ENCODE measurements around the gene NHP2. TPM values are rescaled to one million over a fixed set of nuclear protein-coding genes. Genes with fewer than 3 reads are reported as not detected.

The NHP2 gene
- total and polyA plus RNA-seq, 11 donors, result 60.9 to 320 (median 79.5) TPM

DNA sequence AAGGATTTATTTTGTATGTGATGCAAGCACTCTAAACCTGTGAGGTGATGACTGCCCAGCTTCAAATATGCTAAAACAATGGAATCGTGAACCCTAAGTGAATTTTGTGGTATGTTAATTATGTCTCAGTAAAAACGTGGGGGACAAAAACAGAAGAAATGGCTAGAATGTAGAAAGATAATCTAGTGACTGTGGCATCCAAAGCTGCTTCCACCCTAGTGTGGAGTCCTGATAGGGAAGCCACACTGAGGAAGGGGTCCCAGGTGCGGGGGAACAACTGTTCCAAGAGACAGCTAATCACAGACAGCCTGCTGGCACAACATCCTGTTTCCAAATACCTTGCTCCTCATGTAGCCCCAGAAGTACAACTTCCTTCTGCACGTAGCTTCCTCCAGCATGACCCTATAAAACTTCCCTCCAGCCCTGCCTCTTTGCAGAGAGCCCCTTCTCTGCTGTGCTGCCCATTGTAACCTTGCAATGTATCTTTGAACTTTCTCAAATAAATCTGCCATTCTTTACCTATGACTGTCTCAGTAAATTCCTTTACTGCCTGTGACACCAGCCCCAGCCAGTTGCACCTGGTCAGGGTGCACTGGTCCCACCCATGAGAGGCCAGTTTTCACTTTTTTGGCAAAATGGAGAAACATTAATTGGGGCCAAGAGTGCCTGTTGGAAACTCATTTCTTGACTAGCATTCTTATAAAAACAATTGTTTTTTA, 28.6 kb upstream of the NHP2 start:
- no peak overlapping the region for H3K27ac ChIP-seq
- no peaks in the 10 kb centered on the region for H3K36me3 ChIP-seq
- 35 to 49% (median 41%) methylated on average over 4 of the region's 4 CpGs for WGBS, 4 donors
- peaks cover 0 to 6% (median 0%) of the 10 kb centered on the region in 12 donors for H3K9me3 ChIP-seq
- TF ChIP-seq, protein P1, sequence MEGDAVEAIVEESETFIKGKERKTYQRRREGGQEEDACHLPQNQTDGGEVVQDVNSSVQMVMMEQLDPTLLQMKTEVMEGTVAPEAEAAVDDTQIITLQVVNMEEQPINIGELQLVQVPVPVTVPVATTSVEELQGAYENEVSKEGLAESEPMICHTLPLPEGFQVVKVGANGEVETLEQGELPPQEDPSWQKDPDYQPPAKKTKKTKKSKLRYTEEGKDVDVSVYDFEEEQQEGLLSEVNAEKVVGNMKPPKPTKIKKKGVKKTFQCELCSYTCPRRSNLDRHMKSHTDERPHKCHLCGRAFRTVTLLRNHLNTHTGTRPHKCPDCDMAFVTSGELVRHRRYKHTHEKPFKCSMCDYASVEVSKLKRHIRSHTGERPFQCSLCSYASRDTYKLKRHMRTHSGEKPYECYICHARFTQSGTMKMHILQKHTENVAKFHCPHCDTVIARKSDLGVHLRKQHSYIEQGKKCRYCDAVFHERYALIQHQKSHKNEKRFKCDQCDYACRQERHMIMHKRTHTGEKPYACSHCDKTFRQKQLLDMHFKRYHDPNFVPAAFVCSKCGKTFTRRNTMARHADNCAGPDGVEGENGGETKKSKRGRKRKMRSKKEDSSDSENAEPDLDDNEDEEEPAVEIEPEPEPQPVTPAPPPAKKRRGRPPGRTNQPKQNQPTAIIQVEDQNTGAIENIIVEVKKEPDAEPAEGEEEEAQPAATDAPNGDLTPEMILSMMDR (IDR thresholded peaks at IDR 0.05), result no peak
- TF ChIP-seq POLR2A (IDR thresholded peaks at IDR 0.05), result no peak
- intact Hi-C loops (cut with DNase I), result no loop called here
- ATAC-seq (no peak), DNase-seq (no peak)
- H3K27me3 ChIP-seq, result peaks cover 0 to 7% (median 3%) of the 10 kb centered on the region in 9 donors
- H3K4me3 ChIP-seq, result no peak overlapping the region
- no peaks in the 10 kb centered on the region for H3K4me1 ChIP-seq

DNA sequence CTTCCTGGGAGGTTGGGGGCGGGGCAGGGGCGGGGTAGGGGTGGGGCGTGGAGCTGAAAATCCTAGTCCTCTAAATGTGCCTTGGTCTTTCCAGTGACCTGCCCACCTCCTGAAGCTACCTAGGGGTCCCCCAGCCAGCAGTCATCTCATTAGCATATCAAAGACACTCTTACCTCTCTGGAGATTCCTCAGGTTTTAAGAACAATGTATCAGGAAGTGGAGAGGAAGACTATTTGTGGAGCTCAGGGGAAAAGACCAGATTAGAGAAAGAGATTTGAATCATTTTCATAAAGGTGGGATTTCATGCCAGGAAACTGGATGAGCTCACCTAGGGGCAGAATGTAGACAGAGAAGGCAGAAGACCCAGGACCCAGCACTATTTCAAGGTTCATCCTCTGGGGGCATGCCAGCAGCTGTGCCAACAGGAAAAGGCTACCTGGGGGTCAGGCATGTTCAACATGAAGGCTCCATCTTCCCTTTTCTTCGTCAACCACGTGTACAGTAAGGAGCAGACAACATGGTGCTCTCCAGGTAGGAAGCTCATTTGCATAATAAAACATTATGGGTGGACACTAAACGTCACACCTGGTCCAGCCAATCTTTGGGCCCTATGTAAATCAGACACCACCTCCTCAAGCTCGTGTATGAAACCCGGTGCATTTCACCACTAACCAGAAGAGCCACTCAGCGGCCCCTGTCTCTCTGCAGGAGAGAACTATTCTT, 26.6 kb upstream of the NHP2 start:
- intact Hi-C loops (cut with DNase I), result no loop called here
- TF ChIP-seq, protein P1 (IDR thresholded peaks at IDR 0.05), result no peak
- no peak for TF ChIP-seq POLR2A (IDR thresholded peaks at IDR 0.05)
- Histone ChIP-seq H3K27me3 (peaks cover 0 to 7% (median 3%) of the 10 kb centered on the region in 9 donors), H3K27ac (no peak overlapping the region), H3K9me3 (peaks cover 0 to 6% (median 0%) of the 10 kb centered on the region in 12 donors), H3K36me3 (no peaks in the 10 kb centered on the region), H3K4me3 (no peak overlapping the region), H3K4me1 (no peaks in the 10 kb centered on the region)
- ATAC-seq (no peak), DNase-seq (no peak)
- 21 to 31% (median 29%) methylated on average over 9 of the region's 9 CpGs for WGBS, 4 donors

DNA sequence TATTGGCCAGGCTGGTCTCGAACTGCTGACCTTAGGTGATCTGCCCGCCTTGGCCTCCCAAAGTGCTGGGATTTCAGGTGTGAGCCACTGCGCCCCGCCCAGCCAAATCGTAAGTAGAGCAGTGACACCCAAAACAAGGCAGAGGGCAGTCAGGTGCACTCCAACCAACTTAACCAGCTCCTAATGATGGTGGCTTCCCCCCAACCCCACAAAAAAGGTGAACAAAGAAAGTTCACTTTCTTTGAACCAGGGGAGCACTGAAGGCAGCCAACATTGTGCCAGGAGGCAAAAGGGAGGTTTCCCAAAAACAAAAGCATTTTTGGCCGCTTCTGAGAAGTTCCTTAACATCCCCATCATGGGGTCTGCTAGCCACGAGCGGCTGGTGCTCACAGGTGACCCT, 23.9 kb upstream of the NHP2 start:
- no peaks in the 10 kb centered on the region for H3K4me1 ChIP-seq
- no peak for DNase-seq
- no peak overlapping the region for H3K4me3 ChIP-seq
- H3K27ac ChIP-seq, result no peak overlapping the region
- H3K27me3 ChIP-seq, result peaks cover 0 to 7% (median 3%) of the 10 kb centered on the region in 9 donors
- H3K36me3 ChIP-seq, result no peaks in the 10 kb centered on the region
- ATAC-seq, result no peak
- intact Hi-C loops (cut with DNase I), result no loop called here
- H3K9me3 ChIP-seq, result peaks cover 0 to 6% (median 0%) of the 10 kb centered on the region in 12 donors
- WGBS, 4 donors, result 74 to 87% (median 85%) methylated on average over 8 of the region's 8 CpGs
- no peak for TF ChIP-seq POLR2A (IDR thresholded peaks at IDR 0.05)
- TF ChIP-seq, protein P1 (IDR thresholded peaks at IDR 0.05), result no peak

DNA sequence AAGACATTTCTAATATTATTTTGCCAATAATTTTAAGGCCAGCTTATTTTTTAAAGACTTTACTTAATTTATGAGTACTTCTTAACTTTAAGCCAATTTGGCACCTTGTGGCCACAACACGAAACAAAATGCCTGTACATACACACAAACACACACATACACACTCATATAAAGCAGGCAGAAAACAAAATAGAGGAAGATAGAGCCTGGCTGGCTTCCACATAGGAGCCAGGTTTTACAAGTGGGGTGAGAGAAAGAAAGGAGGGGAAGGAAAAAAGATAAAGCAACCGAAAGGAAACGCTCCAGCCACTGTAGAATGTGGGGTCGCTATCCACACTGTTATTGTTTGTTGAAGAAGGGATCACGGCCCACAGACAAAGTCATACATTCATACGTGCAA, 23.1 kb upstream of the NHP2 start:
- WGBS, 4 donors, result 59 to 72% (median 70%) methylated on average over 6 of the region's 6 CpGs
- no peak overlapping the region for H3K27ac ChIP-seq
- peaks cover 0 to 7% (median 3%) of the 10 kb centered on the region in 9 donors for H3K27me3 ChIP-seq
- ATAC-seq (no peak), DNase-seq (no peak)
- H3K4me1 ChIP-seq, result no peaks in the 10 kb centered on the region
- H3K9me3 ChIP-seq, result peaks cover 0 to 6% (median 0%) of the 10 kb centered on the region in 12 donors
- TF ChIP-seq POLR2A (IDR thresholded peaks at IDR 0.05), result no peak
- TF ChIP-seq, protein P1 (IDR thresholded peaks at IDR 0.05), result no peak
- H3K36me3 ChIP-seq, result no peaks in the 10 kb centered on the region
- intact Hi-C loops (cut with DNase I), result no loop called here
- H3K4me3 ChIP-seq, result no peak overlapping the region

Data from heart left ventricle (tissue), 16 donors.